H1 (cell line): ENCODE results near the gene ARAP3. TPM values are rescaled to one million over a fixed set of nuclear protein-coding genes. Genes with fewer than 3 reads are reported as not detected.
"Not testable (repeated sequence)": the region's sequence is repeated elsewhere in the genome, so short reads cannot be mapped to it uniquely, and the experiment has no call there.

Experiments
- CTCF ChIA-PET: fragments of 300-600 bp; sonication (Branson Sonifier 250); formaldehyde crosslinking; loops from one replicate; lab custom pipeline; 2021; ENCODE audit not compliant: partially characterized antibody; lab: Charles Lee
- POLR2A ChIA-PET: fragments of 300-600 bp; sonication (Branson Sonifier 250); formaldehyde crosslinking; loops from one replicate; lab custom pipeline; 2021; ENCODE audit warnings: inconsistent platforms; ENCODE audit not compliant: partially characterized antibody; lab: Charles Lee
- DNase-seq, 2 experiments: peaks; one replicate each; pipeline versions ENCODE4 v3.0.0 to v3.0.0-alpha.2; 2010 to 2022; ENCODE audit warnings: low spot score in 2 of 2, low read depth in 1 of 2, mixed read lengths in 1 of 2
- FAIRE-seq: peaks from 2 replicates; lab custom pipeline; 2011; peaks lifted over from hg19 to GRCh38; lab: Jason Lieb, UNC
- H2AFZ ChIP-seq: 2 replicates; pipeline ENCODE4 v1.8.1; 2012; ENCODE audit warnings: low read length, inconsistent platforms
- H2AK5ac ChIP-seq: 2 replicates; pipeline ENCODE4 v1.6.1; 2013; ENCODE audit warnings: low read depth, low read length
- H2BK120ac ChIP-seq: replicated peaks from 2 replicates; pipeline ENCODE3; 2013; ENCODE audit warnings: low read depth, low read length, inconsistent platforms
- H2BK12ac ChIP-seq: 2 replicates; pipeline ENCODE4 v1.6.1; 2013; ENCODE audit warnings: low read depth, low read length
- H2BK15ac ChIP-seq: 2 replicates; pipeline ENCODE4 v1.6.1; 2013; ENCODE audit warnings: low read length
- H2BK20ac ChIP-seq: 2 replicates; pipeline ENCODE4 v1.6.1; 2013; ENCODE audit warnings: low read length
- H2BK5ac ChIP-seq: 2 replicates; pipeline ENCODE4 v1.6.1; 2013; ENCODE audit warnings: low read depth, low read length
- H3K14ac ChIP-seq: 2 replicates; pipeline ENCODE4 v1.6.1; 2013; ENCODE audit warnings: inconsistent platforms; ENCODE audit not compliant: insufficient read length
- H3K18ac ChIP-seq: 2 replicates; pipeline ENCODE4 v1.6.1; 2013; ENCODE audit warnings: low read length; ENCODE audit errors: extremely low read depth
- H3K23ac ChIP-seq: 2 replicates; pipeline ENCODE4 v1.6.1; 2013; ENCODE audit warnings: inconsistent platforms; ENCODE audit not compliant: insufficient read length
- H3K23me2 ChIP-seq: 2 replicates; pipeline ENCODE4 v1.6.1; 2013; ENCODE audit warnings: low read depth, low read length
- H3K27ac ChIP-seq: 2 replicates; pipeline ENCODE4 v1.6.1; 2011; ENCODE audit warnings: low read depth, low read length, inconsistent platforms
- H3K27me3 ChIP-seq, 4 experiments: replicated peaks in 1 of 4; 1 replicate in 1 of 4; 2 replicates in 3 of 4; pipeline versions ENCODE4 v1.6.1 to v1.8.1; 2011 to 2013; ENCODE audit warnings: low read length in 3 of 4, mild to moderate bottlenecking in 3 of 4, inconsistent platforms in 2 of 4, mixed read lengths in 2 of 4, moderate library complexity in 1 of 4; ENCODE audit not compliant: control insufficient read depth in 3 of 4, insufficient read depth in 3 of 4; ENCODE audit errors: extremely low read depth in 1 of 4
- H3K36me3 ChIP-seq, 4 experiments: 2 replicates each; pipeline versions ENCODE4 v1.6.1 to v1.8.1; 2011 to 2013; ENCODE audit warnings: mild to moderate bottlenecking in 4 of 4, low read length in 3 of 4, moderate library complexity in 2 of 4, control low read depth in 1 of 4, inconsistent platforms in 1 of 4; ENCODE audit not compliant: insufficient read depth in 4 of 4, control insufficient read depth in 2 of 4
- H3K4ac ChIP-seq: replicated peaks from 2 replicates; pipeline ENCODE3; 2013; ENCODE audit warnings: low read length, low read depth, mixed read lengths, inconsistent platforms; ENCODE audit not compliant: insufficient read length
- H3K4me1 ChIP-seq, 4 experiments: replicated peaks in 1 of 4; 1 replicate in 1 of 4; 2 replicates in 3 of 4; pipeline versions ENCODE4 v1.6.1 to v1.8.1; 2011 to 2013; ENCODE audit warnings: low read length in 3 of 4, inconsistent platforms in 2 of 4, mixed read lengths in 1 of 4; ENCODE audit not compliant: insufficient read depth in 4 of 4, control insufficient read depth in 3 of 4
- H3K4me2 ChIP-seq, 2 experiments: 2 replicates each; pipeline versions ENCODE4 v1.6.1 to v1.8.1; 2011 to 2013; ENCODE audit warnings: low read depth in 2 of 2, low read length in 2 of 2, control low read depth in 1 of 2, inconsistent platforms in 1 of 2, mild to moderate bottlenecking in 1 of 2; ENCODE audit not compliant: insufficient read depth in 1 of 2
- H3K4me3 ChIP-seq, 4 experiments: fragments of 200-600, 300-600 bp in 1 of 4; sonication (generic), shearing (Covaris generic), sonication (Bioruptor Twin) in 1 of 4; 2 replicates each; pipeline versions ENCODE4 v1.5.1 to v1.8.1; 2011 to 2016; ENCODE audit warnings: low read length in 4 of 4, low read depth in 3 of 4, control low read depth in 2 of 4, inconsistent platforms in 2 of 4, mild to moderate bottlenecking in 2 of 4, mixed read lengths in 1 of 4, moderate library complexity in 1 of 4; ENCODE audit not compliant: insufficient read depth in 2 of 4; ENCODE audit errors: extremely low read depth in 1 of 4
- H3K56ac ChIP-seq: replicated peaks from 2 replicates; pipeline ENCODE3; 2013; ENCODE audit warnings: low read depth, mild to moderate bottlenecking, mixed read lengths, low read length, inconsistent platforms; ENCODE audit not compliant: insufficient read length
- H3K79me1 ChIP-seq: 2 replicates; pipeline ENCODE4 v1.6.1; 2013; ENCODE audit warnings: low read depth, low read length, control low read depth
- H3K79me2 ChIP-seq, 2 experiments: 2 replicates each; pipeline versions ENCODE4 v1.6.1 to v1.8.1; 2012 to 2013; ENCODE audit warnings: low read length in 2 of 2, mild to moderate bottlenecking in 2 of 2, inconsistent platforms in 1 of 2; ENCODE audit not compliant: insufficient read depth in 2 of 2, control insufficient read depth in 1 of 2
- H3K9ac ChIP-seq, 4 experiments: replicated peaks in 1 of 4; 1 replicate in 1 of 4; 2 replicates in 3 of 4; pipeline versions ENCODE4 v1.6.1 to v1.8.1; 2011 to 2013; ENCODE audit warnings: low read depth in 3 of 4, low read length in 3 of 4, control low read depth in 2 of 4, mild to moderate bottlenecking in 2 of 4, moderate library complexity in 2 of 4, inconsistent platforms in 1 of 4; ENCODE audit errors: extremely low read depth in 1 of 4
- H3K9me3 ChIP-seq, 2 experiments: 2 replicates each; pipeline versions ENCODE4 v1.6.1 to v1.8.1; 2012 to 2013; ENCODE audit warnings: mild to moderate bottlenecking in 2 of 2, moderate library complexity in 2 of 2, control low read depth in 1 of 2, inconsistent platforms in 1 of 2, low read depth in 1 of 2, low read length in 1 of 2, mixed read lengths in 1 of 2; ENCODE audit not compliant: insufficient read depth in 2 of 2
- H4K20me1 ChIP-seq, 2 experiments: replicated peaks in 1 of 2; 2 replicates each; pipeline versions ENCODE3 to v1.8.1; 2011 to 2013; ENCODE audit warnings: inconsistent platforms in 2 of 2, low read length in 2 of 2, mild to moderate bottlenecking in 1 of 2; ENCODE audit not compliant: insufficient read depth in 2 of 2, control insufficient read depth in 1 of 2
- H4K5ac ChIP-seq: 2 replicates; pipeline ENCODE4 v1.6.1; 2013; ENCODE audit warnings: low read length, low read depth, mixed read lengths, inconsistent platforms; ENCODE audit not compliant: insufficient read length
- H4K8ac ChIP-seq: 2 replicates; pipeline ENCODE4 v1.8.0; 2013; ENCODE audit warnings: mild to moderate bottlenecking, moderate library complexity, low read length, inconsistent platforms; ENCODE audit not compliant: insufficient read depth; ENCODE audit errors: extremely low read depth
- H4K91ac ChIP-seq: replicated peaks from 2 replicates; pipeline ENCODE3; 2013; ENCODE audit warnings: low read length, mixed read lengths, inconsistent platforms; ENCODE audit not compliant: insufficient read length
- WGBS, 2 experiments: shearing (Covaris generic) in 1 of 2; methylation state at CpG; one replicate each; pipeline versions ENCODE4 v1.1.6 to v1.1.7; 2013 to 2015; ENCODE audit warnings: low lambda C conversion rate in 2 of 2, mixed read lengths in 2 of 2, inconsistent platforms in 1 of 2, low coverage in 1 of 2, missing lambda C conversion rate in 1 of 2; ENCODE audit not compliant: insufficient replicate concordance in 2 of 2, insufficient coverage in 1 of 2, insufficient read length in 1 of 2; ENCODE audit errors: extremely low coverage in 1 of 2, missing lambda C conversion rate in 1 of 2; 5-methylcytosine and 5-hydroxymethylcytosine counted together
- polyA plus RNA-seq, 7 experiments: library from polyadenylated mRNA; depleted of rRNA in 3 of 7; stranded (reverse) in 5 of 7; unstranded in 2 of 7; fragments of >200 nt in 5 of 7; fragments of 200-250 nt in 2 of 7; gene quantifications; 1 replicate in 5 of 7; 2 replicates in 1 of 7; 4 replicates in 1 of 7; pipeline versions ENCODE4 v1.2.1 to v1.2.3, GENCODE V29; 2011 to 2013; ENCODE audit warnings: missing spikeins in 2 of 7, mixed read lengths in 2 of 7
- total RNA-seq: library from RNA; stranded (reverse); fragmentation: NEBNext Ultra II Directional; extraction: Animal tissue kit (Norgen Biotek cat#: 25700); gene quantifications from 2 replicates; pipeline ENCODE4 v1.2.1, GENCODE V29; 2021

ARAP3 gene
- total and polyA plus RNA-seq, 2 of the 8 experiments (the other 6 are each of a cell fraction or from before 2014, with no cell fraction given): 14.4 to 48.6 TPM

GRCh38 chr5:141609921-141610320 lies 72.1 kb downstream of the ARAP3 start:
- H2BK120ac ChIP-seq, H2BK20ac ChIP-seq, H3K56ac ChIP-seq, H2BK12ac ChIP-seq, H4K8ac ChIP-seq, H3K36me3 ChIP-seq, H3K4ac ChIP-seq, H2AK5ac ChIP-seq, H3K18ac ChIP-seq, H3K9me3 ChIP-seq, H4K20me1 ChIP-seq, H3K27me3 ChIP-seq, H2BK5ac ChIP-seq, H3K4me3 ChIP-seq, H3K14ac ChIP-seq, H4K5ac ChIP-seq, DNase-seq, H3K4me2 ChIP-seq, FAIRE-seq, H3K4me1 ChIP-seq, H3K27ac ChIP-seq, POLR2A ChIA-PET, H3K79me1 ChIP-seq, H2BK15ac ChIP-seq, H3K9ac ChIP-seq, H4K91ac ChIP-seq, H3K23me2 ChIP-seq, H3K23ac ChIP-seq, H2AFZ ChIP-seq: not testable (repeated sequence)
- H3K79me2 ChIP-seq: peaks cover 5 to 96% of the 10 kb centered on the region in 2 experiments; a peak in 3 of 4 replicates
- CTCF ChIA-PET: interaction anchor here (1.2 to 8.8 kb wide), 3 partner anchors 12 to 42 kb away, joined by 4 to 74 read pairs (median 6); no protein-coding TSS in a partner anchor
- 93% methylated on average over 7 of the region's 7 CpGs; no CpG with 5 or more reads in 1 of the 2 experiments for WGBS, 2 experiments
